ENCODE measurements around the gene NAGS.
"Not testable (repeated sequence)": the region's sequence is repeated elsewhere in the genome, so short reads cannot be mapped to it uniquely, and the experiment has no call there.

The NAGS gene

DNA sequence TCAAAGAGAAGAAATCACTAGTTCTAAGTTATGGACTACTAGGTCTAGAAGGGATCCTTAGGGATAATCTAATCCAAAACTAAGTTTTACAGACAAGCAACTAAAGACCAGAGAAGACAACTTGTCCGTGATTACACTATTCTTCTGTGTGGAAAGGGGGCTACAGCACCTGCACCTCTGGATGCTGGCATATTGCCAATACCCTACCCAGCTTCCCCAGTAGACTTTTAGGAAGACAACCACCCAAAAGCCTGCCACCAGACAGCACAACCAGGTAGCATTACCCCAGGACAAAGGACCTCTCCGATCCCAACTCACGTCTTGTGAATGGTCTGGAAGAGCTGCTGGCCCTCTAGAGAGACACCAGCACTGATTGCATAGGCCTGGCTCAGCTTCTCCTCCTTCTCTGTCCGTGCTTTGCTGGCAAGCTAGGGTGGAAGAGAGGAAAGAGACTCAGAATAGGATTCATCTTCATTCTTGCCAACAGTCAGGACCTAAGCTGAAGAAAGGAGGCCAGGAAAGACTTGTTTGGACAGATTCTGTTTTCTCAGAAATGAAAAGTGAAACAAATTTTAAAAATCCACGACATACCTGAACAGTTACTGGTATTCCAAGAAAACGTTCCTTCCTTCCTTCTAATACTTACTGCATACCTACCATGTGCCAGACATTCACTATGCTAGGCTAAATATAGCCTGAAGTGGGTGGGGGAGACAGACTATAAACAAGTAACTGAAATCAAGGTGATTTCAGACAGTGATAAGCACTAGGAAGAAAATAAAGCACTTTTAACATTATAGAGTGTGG, 35.6 kb downstream of the NAGS start:
- DNase-seq: no peak

DNA sequence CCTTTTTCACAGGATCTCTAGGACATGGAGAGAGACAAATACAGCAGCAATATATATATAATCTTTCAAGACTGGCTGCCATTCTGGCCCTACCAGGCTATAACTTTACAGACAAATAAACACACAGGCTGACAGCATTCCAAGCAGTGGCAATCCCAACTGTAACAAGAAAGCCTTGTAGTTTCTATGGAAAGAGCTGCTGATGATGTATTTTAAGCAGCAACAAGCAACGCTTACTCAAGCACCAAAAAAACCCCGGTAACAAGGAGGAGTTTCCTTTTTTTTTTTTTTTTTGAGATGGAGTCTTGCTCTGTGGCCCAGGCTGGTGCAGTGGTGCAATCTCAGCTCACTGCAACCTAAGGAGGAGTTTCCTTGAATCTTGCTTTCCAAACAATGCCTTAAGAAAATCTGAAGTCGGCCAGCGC, 38.9 kb downstream of the NAGS start:
- DNase-seq: no peak

DNA sequence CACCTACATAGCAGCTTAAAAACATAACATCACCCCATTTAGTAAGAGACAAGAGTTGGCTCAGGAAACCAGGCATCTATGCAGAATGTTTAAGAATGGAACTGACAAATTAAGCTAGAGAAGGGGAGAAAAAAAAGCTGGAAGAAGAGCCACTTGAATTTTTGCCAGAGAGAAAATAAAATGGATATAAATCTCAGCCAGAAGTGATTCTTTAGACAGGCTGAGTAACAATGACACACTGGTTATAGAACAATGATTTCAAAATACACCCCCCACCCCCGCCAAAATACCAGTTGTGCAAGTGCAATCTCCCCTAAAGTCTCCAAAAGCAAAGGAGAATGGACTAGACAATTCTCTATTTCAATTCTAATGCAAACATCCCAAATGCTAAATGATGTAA, 39.6 kb downstream of the NAGS start:
- DNase-seq: no peak

DNA sequence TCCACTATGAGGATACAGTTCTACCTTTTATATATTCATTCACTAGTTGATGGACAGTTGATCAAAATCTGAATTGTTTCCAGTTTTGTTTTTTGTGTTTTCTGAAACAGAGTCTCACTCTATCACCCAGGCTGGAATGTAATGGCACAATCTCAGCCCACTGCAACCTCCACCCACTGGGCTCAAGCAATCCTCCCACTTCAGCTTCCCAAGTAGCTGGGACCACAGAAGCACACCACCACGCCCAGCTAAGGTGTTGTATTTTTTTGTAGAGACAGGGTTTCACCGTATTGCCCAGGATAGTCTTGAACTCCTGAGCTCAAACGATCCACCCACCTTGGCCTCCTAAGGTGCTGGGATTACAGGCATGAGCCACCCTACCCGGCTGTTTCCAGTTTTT, 41.1 kb downstream of the NAGS start:
- no peak for DNase-seq

DNA sequence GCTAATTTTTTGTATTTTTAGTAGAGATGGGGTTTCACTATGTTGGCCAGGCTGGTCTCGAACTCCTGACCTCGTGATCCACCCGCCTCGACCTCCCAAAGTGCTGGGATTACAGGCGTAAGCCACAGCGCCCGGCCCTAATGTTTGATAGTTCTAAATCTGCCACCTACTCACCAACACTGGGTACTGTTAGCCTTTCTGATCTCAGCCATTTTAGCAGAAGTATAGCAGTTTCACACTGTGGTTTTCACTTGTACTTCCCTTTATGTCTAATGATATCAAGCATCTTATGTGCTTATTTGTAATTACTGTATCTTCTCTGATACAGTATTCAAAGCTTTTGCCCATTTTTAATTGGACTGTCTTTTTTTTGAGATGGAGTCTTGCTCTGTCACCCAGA, 42.5 kb downstream of the NAGS start:
- not testable (repeated sequence) for DNase-seq

DNA sequence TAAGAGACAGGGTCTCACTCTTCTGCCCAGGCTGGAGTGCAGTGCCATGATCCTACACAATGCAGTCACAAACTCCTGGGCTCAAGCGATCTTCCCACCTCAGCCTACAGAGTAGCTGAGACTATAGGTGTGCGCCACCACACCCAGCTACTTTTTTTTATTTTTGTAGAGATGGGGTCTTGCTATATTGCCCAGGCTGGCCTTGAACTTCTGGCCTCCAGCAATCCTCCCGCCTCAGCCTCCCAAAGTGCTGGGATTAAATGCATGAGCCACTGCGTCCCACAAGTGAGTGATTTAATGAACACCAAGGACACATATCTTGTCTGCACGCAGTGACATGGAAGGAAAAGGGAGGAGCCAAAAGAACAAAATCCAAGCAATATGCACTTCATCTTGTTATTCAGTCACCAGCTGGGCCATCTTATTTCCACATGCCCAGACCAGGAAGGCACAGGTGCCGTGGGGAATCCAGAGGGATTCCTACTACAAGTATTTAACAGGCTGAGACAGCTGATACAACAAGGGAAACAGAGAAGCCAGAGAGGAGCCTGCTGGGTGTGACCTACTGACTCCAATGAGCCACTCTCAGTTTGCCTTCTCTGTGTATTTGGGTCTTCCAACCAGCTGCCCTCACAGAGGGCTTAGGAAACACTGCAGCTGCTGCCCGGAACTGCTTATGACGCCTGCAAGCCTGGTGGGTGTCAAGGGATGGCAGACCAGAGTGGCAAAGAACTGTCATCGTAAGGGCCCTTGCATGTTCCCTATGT, 45.1 kb downstream of the NAGS start:
- DNase-seq: no peak

DNA sequence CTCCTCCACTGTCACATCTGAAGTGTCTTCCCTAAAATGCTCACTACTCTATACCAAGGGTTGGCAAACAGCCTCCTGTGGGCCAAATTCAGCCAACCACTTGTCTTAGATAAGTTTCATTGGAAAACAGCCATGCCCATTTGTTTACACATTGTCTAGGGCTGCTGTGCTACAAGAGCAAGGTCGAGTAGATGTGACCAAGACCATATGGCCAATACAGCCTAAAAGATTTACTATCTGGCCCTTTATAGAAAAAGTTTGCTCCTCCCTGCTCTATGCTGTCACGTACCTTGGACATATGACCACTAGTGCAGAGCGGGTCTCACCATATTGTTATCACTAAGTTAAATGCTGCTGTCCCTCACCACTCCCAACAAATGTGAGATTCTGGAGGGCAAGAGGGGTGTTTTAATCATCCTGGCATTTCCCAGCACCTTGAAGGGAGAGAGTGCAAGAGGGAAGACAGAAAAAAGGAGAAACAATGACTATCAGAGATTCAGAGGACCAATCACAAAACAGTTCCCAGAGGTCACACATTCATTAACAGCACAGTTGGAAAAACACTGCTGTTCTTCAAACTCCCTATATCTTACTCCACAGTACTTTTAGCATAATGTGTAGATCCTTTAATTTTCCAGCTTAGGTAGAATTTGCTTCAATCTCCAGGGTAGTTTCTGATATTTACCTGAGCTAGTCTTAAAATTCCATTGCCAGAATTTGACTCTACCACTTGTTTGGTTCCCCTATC, 48.9 kb downstream of the NAGS start:
- DNase-seq: no peak
